OCI-LY1 (cell line): Measurements from ENCODE around the gene RNH1.

Experiments
- H2AFZ ChIP-seq: fragments of 200-600 bp; sonication (generic), shearing (Covaris generic); 2 replicates; pipeline ENCODE4 v1.6.0; 2014; ENCODE audit warnings: antibody characterized with exemption, mild to moderate bottlenecking, low read length
- H3F3A ChIP-seq: fragments of 200-600 bp; sonication (generic), shearing (Covaris generic); 2 replicates; pipeline ENCODE4 v1.6.0; 2014; ENCODE audit warnings: mild to moderate bottlenecking, antibody characterized with exemption, low read length, moderate library complexity; ENCODE audit not compliant: insufficient read depth
- H3K27ac ChIP-seq: fragments of 200-600 bp; sonication (generic); 2 replicates; pipeline ENCODE4 v1.5.1; 2014; ENCODE audit warnings: low read length, mixed run types, mild to moderate bottlenecking, low read depth; ENCODE audit not compliant: poor library complexity, severe bottlenecking
- H3K27me3 ChIP-seq: fragments of 200-600 bp; sonication (generic); 2 replicates; pipeline ENCODE4 v1.6.0; 2014; ENCODE audit warnings: antibody characterized with exemption, mild to moderate bottlenecking, low read length, moderate library complexity; ENCODE audit not compliant: insufficient read depth
- H3K36me3 ChIP-seq: fragments of 200-600 bp; sonication (generic); 2 replicates; pipeline ENCODE4 v1.6.1; 2014; ENCODE audit warnings: mild to moderate bottlenecking, antibody characterized with exemption, low read length, moderate library complexity, mixed read lengths; ENCODE audit not compliant: insufficient read depth
- H3K4me1 ChIP-seq: fragments of 200-600 bp; sonication (generic); 2 replicates; pipeline ENCODE4 v1.5.1; 2014; ENCODE audit warnings: mild to moderate bottlenecking, low read length, moderate library complexity; ENCODE audit not compliant: insufficient read depth, severe bottlenecking
- H3K4me2 ChIP-seq: fragments of 200-600 bp; sonication (generic), shearing (Covaris generic); 2 replicates; pipeline ENCODE4 v1.6.1; 2014; ENCODE audit warnings: low read length
- H3K4me3 ChIP-seq: fragments of 200-600 bp; sonication (generic); 2 replicates; pipeline ENCODE4 v1.5.1; 2014; ENCODE audit warnings: low read length, low read depth, mild to moderate bottlenecking, mixed read lengths; ENCODE audit not compliant: poor library complexity, severe bottlenecking
- H3K79me2 ChIP-seq: fragments of 200-600 bp; shearing (Covaris generic); 2 replicates; pipeline ENCODE4 v1.6.1; 2016; ENCODE audit warnings: mixed run types, low read length, mixed read lengths; ENCODE audit not compliant: insufficient read depth
- H3K9ac ChIP-seq: fragments of 200-600 bp; sonication (generic), shearing (Covaris generic); 2 replicates; pipeline ENCODE4 v1.6.1; 2014; ENCODE audit warnings: mild to moderate bottlenecking, low read length, mixed read lengths
- H3K9me2 ChIP-seq: fragments of 200-600 bp; sonication (generic), shearing (Covaris generic); 2 replicates; pipeline ENCODE4 v1.6.1; 2014; ENCODE audit warnings: low read depth, mild to moderate bottlenecking, low read length, mixed read lengths
- H3K9me3 ChIP-seq: fragments of 200-600 bp; shearing (Covaris generic); 2 replicates; pipeline ENCODE4 v1.6.1; 2014; ENCODE audit warnings: low read length, mixed read lengths
- H4K20me1 ChIP-seq: fragments of 200-600 bp; sonication (generic), shearing (Covaris generic); 2 replicates; pipeline ENCODE4 v1.6.0; 2016; ENCODE audit warnings: mild to moderate bottlenecking, low read length; ENCODE audit not compliant: insufficient read depth
- EZH2 ChIP-seq: fragments of 200-600 bp; sonication (generic), shearing (Covaris generic); IDR thresholded peaks from 2 replicates; pipeline ENCODE4 v1.8.0; 2017; ENCODE audit warnings: borderline replicate concordance, mixed run types, mild to moderate bottlenecking, antibody characterized with exemption, low read length, moderate library complexity, mixed read lengths
- TF ChIP-seq, protein P1 (sequence below): fragments of 200-600 bp; sonication (generic), shearing (Covaris generic); IDR thresholded peaks from 2 replicates; pipeline ENCODE4 v1.5.1; 2017; ENCODE audit warnings: mild to moderate bottlenecking, antibody characterized with exemption, low read length, moderate library complexity, mixed read lengths

RNH1 gene

DNA sequence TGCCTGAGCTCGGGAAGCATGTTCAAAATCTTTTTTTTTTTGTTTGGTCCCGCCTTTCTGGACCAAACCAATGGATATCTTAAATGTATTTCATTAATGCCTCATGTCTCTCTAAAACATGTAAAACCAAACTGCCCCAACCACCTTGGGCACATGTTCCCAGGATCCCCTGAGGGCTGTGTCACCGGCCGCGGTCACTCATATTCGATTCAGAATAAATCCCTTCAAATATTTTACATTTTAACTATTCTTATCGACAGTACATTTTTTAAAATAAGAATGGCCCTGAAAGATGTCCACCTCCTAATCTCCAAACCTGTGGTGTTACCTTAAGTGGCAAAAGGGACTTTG, 2.1 kb downstream of the RNH1 start:
- H3K4me2 ChIP-seq: peak overlapping the region; percentile 77
- H3K27me3 ChIP-seq: no peaks in the 10 kb centered on the region
- no peaks in the 10 kb centered on the region for H3K9me3 ChIP-seq
- no peak overlapping the region for H3K27ac ChIP-seq
- H3K79me2 ChIP-seq: 0 out of 2 replicates have a peak, but pooled peaks cover 9% of the 10 kb centered on the region
- H4K20me1 ChIP-seq: no peaks in the 10 kb centered on the region
- no peak for TF ChIP-seq EZH2
- TF ChIP-seq, protein P1, sequence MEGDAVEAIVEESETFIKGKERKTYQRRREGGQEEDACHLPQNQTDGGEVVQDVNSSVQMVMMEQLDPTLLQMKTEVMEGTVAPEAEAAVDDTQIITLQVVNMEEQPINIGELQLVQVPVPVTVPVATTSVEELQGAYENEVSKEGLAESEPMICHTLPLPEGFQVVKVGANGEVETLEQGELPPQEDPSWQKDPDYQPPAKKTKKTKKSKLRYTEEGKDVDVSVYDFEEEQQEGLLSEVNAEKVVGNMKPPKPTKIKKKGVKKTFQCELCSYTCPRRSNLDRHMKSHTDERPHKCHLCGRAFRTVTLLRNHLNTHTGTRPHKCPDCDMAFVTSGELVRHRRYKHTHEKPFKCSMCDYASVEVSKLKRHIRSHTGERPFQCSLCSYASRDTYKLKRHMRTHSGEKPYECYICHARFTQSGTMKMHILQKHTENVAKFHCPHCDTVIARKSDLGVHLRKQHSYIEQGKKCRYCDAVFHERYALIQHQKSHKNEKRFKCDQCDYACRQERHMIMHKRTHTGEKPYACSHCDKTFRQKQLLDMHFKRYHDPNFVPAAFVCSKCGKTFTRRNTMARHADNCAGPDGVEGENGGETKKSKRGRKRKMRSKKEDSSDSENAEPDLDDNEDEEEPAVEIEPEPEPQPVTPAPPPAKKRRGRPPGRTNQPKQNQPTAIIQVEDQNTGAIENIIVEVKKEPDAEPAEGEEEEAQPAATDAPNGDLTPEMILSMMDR: no peak
- H3K9ac ChIP-seq: peak overlapping the region; percentile 96; the same call in 1 of the 2 replicates
- H3F3A ChIP-seq: no peaks in the 10 kb centered on the region
- H2AFZ ChIP-seq: no peak overlapping the region
- peaks cover 30% of the 10 kb centered on the region for H3K4me1 ChIP-seq
- no peaks in the 10 kb centered on the region for H3K9me2 ChIP-seq
- peaks cover 31% of the 10 kb centered on the region for H3K36me3 ChIP-seq
- peak overlapping the region; percentile 84 for H3K4me3 ChIP-seq

DNA sequence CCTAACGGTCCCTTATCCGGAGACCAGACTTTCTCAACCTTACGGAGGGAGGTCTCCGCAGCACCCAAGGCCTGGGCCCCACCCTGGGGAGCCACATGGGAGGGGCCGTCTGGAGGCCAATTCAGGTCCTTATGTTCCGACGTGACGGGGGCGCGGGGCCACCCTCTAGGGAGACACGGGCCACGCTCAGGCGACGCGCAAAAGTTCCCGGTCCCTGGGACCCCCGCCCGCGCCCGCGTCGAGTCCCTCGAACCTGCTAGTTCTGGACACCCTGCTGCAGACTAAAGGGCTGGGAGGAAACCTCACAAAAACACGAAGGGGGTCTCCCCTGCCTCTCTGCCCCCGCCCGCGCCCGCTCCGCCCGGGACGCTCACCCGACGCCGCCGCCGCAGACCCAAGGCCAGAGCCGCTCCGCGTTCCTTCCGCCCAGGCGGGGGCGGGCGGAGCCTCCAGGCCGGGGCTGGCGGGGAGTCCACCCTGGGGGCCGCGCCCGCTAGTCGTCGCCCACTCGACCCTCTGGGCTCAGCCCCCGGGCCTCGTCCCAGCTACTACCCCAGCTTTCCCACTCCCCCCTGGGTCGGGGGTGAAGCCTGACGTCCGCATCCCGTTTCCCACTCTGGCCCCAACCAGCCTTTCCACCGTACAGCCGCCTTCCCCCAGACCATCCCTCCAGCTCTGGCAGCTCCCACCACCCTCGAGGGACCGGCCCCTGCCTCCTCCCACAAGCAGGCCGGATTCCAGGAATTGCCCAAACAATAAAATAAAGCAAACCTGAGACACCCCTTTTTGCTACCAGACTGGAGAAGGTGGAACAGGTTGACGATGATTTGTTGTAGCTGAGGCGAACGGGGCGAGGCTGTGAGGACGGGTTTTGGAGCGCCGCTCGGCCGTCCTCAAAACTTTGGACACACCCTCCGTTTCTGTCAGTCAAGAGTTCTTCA, 2.7 kb downstream of the RNH1 start:
- Histone ChIP-seq H3K9me2 (no peaks in the 10 kb centered on the region), H3K9me3 (no peaks in the 10 kb centered on the region), H3K79me2 (0 out of 2 replicates have a peak, but pooled peaks cover 9% of the 10 kb centered on the region), H2AFZ (no peak overlapping the region), H3K4me3 (peak overlapping the region; percentile 84), H3K27ac (no peak overlapping the region), H4K20me1 (no peaks in the 10 kb centered on the region), H3K9ac (peak overlapping the region; percentile 15; the same call in 1 of the 2 replicates), H3K27me3 (no peaks in the 10 kb centered on the region), H3F3A (no peaks in the 10 kb centered on the region), H3K4me2 (peak overlapping the region; percentile 77), H3K36me3 (peaks cover 34% of the 10 kb centered on the region), H3K4me1 (peaks cover 30% of the 10 kb centered on the region)
- TF ChIP-seq EZH2: no peak
- TF ChIP-seq, protein P1: no peak

DNA sequence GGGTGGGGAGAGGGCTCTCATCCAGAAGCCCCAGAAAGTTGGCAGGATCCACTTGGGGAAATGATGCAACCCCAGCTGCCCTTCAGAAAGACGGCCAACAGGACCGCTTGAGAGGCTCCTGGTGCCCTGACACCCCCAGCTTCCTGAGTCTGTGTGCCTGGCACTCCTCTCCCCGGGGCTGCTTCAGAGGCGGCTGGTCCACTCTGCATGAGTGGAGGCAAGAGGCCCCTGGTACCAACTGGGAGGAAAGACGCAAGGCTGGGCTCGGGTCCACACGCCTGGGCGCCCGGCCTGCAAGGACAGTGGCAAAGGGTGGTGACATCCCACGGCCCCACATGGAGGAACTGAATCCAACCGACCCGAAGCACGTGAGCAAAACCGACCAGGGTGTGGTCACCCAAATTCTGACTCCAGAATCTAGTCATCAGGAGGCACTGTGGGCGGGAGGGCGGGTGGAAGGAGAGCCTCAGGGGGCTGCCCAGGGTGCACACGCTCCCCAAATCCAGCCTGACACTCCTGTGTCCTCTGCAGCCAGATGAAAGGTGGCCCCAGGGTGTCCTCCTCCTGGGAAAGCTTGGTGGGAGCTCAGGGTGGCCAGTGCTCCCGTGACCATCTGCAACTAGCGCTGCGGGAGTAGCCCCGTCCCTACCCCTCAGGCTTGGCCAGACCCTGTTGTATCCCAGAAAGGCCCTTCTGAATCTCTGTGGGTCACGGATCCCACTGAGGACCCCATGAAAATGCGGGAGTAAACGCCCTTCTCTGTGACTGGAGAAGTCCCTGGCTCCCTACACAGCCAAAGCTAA, 3.7 kb downstream of the RNH1 start:
- Histone ChIP-seq H3K27ac (no peak overlapping the region), H3K79me2 (0 out of 2 replicates have a peak, but pooled peaks cover 9% of the 10 kb centered on the region), H4K20me1 (no peaks in the 10 kb centered on the region), H2AFZ (no peak overlapping the region), H3K4me2 (peak overlapping the region; percentile 77; the same call in 1 of the 2 replicates), H3K9me2 (no peaks in the 10 kb centered on the region), H3K9ac (peak overlapping the region; percentile 15; the same call in 1 of the 2 replicates), H3F3A (no peaks in the 10 kb centered on the region), H3K9me3 (no peaks in the 10 kb centered on the region), H3K4me1 (peaks cover 30% of the 10 kb centered on the region), H3K27me3 (no peaks in the 10 kb centered on the region), H3K36me3 (peaks cover 38% of the 10 kb centered on the region), H3K4me3 (peak overlapping the region; percentile 84)
- TF ChIP-seq, protein P1: no peak
- no peak for TF ChIP-seq EZH2
